IPS DF 6.9 (cell line): Measurements from ENCODE around the gene YAP1.
"Not testable (repeated sequence)": the region's sequence is repeated elsewhere in the genome, so short reads cannot be mapped to it uniquely, and the experiment has no call there.

Experiments used
- DNase-seq: peaks from one replicate; pipeline ENCODE4 v3.0.0-alpha.2; 2013; ENCODE audit warnings: low read depth, low spot score
- H3K27ac ChIP-seq: one replicate; pipeline ENCODE4 v1.5.1; 2013; ENCODE audit warnings: low read length, control low read depth
- H3K27me3 ChIP-seq: 2 replicates; pipeline ENCODE4 v1.6.1; 2013; ENCODE audit warnings: mild to moderate bottlenecking, low read length; ENCODE audit not compliant: control insufficient read depth, insufficient read depth
- H3K36me3 ChIP-seq: 2 replicates; pipeline ENCODE4 v1.6.1; 2013; ENCODE audit warnings: low read length; ENCODE audit not compliant: control insufficient read depth, insufficient read depth
- H3K4me1 ChIP-seq: 2 replicates; pipeline ENCODE4 v1.6.1; 2013; ENCODE audit warnings: low read length; ENCODE audit not compliant: control insufficient read depth, insufficient read depth
- H3K4me3 ChIP-seq: 2 replicates; pipeline ENCODE4 v1.5.1; 2013; ENCODE audit warnings: mild to moderate bottlenecking, low read length
- H3K9me3 ChIP-seq: 2 replicates; pipeline ENCODE4 v1.6.1; 2013; ENCODE audit warnings: low read length, inconsistent platforms; ENCODE audit not compliant: control insufficient read depth, insufficient read depth
- WGBS: extraction: QIAGEN DNeasy Blood & Tissue Kit; methylation state at CpG from one replicate; pipeline ENCODE4 v1.1.7; 2013; ENCODE audit warnings: mixed read lengths, missing lambda C conversion rate; ENCODE audit not compliant: insufficient read length, insufficient coverage; 5-methylcytosine and 5-hydroxymethylcytosine counted together

The YAP1 gene

DNA sequence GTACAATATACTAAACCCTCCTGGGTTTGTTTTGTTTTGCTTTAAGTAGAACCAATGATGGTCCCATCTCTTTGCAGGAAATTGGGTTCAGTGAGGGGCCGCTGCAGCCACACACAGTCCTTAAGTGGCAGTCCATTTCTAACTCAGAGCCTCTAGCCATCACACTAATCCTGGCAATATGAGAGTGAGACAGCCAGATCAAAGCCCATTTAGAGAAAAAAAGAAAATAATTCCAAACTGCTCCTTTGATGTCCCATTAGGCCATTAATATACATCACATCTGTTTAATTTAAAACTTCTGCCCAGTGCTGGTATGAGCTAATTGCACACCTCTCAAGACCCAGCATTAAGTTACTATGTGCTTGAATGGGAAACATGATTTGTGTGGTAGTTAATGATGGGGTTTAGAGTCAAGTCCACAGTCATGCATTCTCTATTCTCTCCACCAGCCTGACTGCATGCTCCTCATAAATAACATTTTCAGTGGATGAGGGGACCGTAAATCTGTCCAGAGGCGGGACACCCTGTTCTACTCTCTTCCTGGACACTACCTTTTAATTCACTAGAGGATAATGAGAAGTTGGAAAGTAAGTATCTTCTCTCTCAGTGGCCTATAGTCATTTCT lies 153.2 kb downstream of the YAP1 start:
- Histone ChIP-seq H3K4me3 (no peak overlapping the region), H3K36me3 (no peaks in the 10 kb centered on the region), H3K9me3 (no peaks in the 10 kb centered on the region), H3K27ac (no peak overlapping the region), H3K27me3 (no peaks in the 10 kb centered on the region), H3K4me1 (peaks cover 1% of the 10 kb centered on the region; the same call in 1 of the 2 replicates)
- no peak for DNase-seq
- WGBS = no CpG with 5 or more reads among the region's 3 CpGs

DNA sequence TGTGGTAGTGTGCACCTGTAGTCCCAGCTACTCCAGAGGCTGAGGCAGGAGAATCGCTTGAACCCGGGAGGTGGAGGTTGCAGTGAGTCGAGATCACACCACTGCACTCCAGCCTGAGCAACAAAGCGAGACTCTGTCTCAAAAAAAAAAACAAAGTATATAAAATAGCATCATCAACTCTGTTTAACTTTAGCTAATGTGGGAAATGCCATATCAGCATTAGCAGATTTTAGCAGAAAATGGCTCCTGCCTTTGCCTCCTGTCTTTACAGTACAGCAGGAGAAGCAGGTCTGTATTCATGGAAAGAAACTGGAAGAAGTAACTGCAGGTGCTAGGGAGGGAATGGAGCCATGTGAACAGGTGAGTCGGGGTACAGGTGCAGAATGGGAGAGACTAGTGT lies 154.5 kb downstream of the YAP1 start:
- WGBS = no CpG with 5 or more reads among the region's 5 CpGs
- not testable (repeated sequence) for H3K9me3 ChIP-seq, H3K4me3 ChIP-seq, H3K27ac ChIP-seq, H3K27me3 ChIP-seq, H3K36me3 ChIP-seq, DNase-seq, H3K4me1 ChIP-seq

- Histone ChIP-seq H3K36me3 (no peaks in the 10 kb centered on the region; the same call in 1 of the 2 replicates), H3K27ac (no peak overlapping the region), H3K27me3 (no peaks in the 10 kb centered on the region), H3K4me3 (no peak overlapping the region), H3K9me3 (no peaks in the 10 kb centered on the region), H3K4me1 (peaks cover 1% of the 10 kb centered on the region; the same call in 1 of the 2 replicates)
- no CpG with 5 or more reads among the region's 1 CpG for WGBS
- DNase-seq = no peak
Measured at GRCh38 chr11:102266099-102266498, 155.9 kb downstream of the YAP1 start.

DNA sequence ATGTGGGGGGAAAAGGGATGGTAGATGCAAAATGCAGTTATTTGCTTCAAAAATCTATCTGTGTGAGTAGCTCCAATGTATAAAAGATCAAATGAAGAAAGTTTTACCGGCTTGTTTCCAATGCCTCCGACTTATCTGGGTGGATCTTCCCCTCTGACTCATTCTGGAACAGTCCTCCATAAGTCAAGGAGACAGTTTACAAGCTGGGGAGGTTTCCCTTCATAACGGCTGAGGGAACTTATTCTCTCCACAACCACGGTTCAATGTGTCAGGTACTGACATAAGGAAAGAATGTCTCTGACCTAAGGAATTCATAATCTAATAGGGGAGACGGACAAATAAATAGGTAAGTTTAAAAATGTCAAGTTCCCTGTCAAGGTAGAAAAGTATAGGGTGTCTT lies 157.4 kb downstream of the YAP1 start:
- DNase-seq = no peak
- whole genome bisulfite sequencing = no CpG with 5 or more reads among the region's 5 CpGs

DNA sequence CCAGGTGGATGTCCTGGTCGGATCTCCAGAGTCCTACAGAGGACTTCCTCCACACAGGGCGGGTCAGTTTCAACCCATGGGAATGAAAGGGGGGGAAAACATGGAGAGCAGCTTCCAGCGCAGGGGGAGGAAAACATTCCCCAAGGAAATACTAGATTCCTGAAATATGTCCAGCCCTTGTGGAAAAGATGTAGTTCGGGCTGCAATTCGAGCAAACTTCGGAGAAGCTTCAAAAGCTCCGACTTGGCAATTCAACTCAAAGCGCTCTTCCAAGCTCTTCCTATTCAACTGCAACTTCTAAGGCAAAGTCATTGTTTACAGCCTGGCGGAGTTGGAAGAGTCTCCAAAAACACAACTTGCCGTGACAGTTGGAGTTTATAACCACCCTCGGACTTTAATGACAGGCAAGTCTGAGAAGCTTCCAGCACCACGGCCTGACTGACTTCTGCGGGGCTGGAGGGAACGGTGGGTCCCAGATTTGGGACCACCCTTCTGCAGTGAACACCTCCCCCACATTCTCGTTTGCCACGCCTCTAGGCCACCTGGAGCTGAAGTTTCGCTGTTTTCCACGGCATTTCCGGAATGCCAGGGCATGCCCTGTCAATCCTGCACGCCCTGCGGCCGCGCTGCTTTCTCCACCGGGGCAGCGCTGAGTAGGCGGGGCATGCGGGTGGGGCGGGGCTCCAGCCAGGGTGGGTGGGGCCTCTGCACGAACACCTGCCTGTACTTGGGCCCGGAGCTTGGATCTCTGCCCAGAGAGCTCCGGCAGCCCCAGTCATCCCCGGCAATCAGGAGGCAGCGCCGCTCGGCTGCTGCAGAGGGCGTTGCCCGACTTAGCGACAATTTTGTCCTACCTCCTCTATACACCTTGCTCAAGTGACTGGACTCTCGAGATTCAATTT lies 158.1 kb downstream of the YAP1 start:
- WGBS = no CpG with 5 or more reads among the region's 39 CpGs
- Histone ChIP-seq H3K9me3 (no peaks in the 10 kb centered on the region), H3K27ac (no peak overlapping the region), H3K4me1 (peaks cover 1% of the 10 kb centered on the region; the same call in 1 of the 2 replicates), H3K4me3 (peak overlapping the region; percentile 29; the same call in 1 of the 2 replicates), H3K36me3 (no peaks in the 10 kb centered on the region; the same call in 1 of the 2 replicates), H3K27me3 (no peaks in the 10 kb centered on the region)
- peak; percentile 81 for DNase-seq

More for the DNA sequence above, 157.4 kb downstream of the YAP1 start:
- no peak overlapping the region for H3K4me3 ChIP-seq
- H3K36me3 ChIP-seq = no peaks in the 10 kb centered on the region; the same call in 1 of the 2 replicates
- no peaks in the 10 kb centered on the region for H3K9me3 ChIP-seq
- H3K27me3 ChIP-seq = no peaks in the 10 kb centered on the region
- peaks cover 1% of the 10 kb centered on the region; the same call in 1 of the 2 replicates for H3K4me1 ChIP-seq
- H3K27ac ChIP-seq = no peak overlapping the region

GRCh38 chr11:102268985-102269470 lies 158.8 kb downstream of the YAP1 start:
- WGBS = no CpG with 5 or more reads among the region's 6 CpGs
- Histone ChIP-seq H3K4me1 (peaks cover 1% of the 10 kb centered on the region; the same call in 1 of the 2 replicates), H3K27ac (no peak overlapping the region), H3K9me3 (no peaks in the 10 kb centered on the region), H3K27me3 (no peaks in the 10 kb centered on the region), H3K36me3 (no peaks in the 10 kb centered on the region; the same call in 1 of the 2 replicates), H3K4me3 (no peak overlapping the region; the same call in 1 of the 2 replicates)
- no peak for DNase-seq

DNA sequence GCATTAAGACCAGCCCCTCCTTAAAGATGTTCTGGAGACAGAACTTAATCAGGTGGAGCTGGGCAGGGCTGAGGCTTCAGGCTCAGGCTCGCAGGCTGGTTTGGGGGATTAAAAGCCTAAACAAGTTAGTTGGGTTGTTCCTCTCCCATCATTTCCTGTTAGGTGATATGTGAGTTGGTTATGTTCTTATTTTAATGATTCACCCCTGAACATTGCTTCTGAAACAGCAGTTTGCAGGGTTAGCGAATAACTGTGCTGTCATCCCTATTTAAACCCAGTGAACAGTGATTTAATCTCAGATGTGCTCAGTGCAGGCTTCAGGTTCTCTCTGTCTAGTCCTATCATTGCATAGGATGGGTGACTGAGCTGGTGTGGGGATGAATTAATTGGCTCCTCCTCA lies 159.7 kb downstream of the YAP1 start:
- H3K27me3 ChIP-seq = no peaks in the 10 kb centered on the region
- no peaks in the 10 kb centered on the region; the same call in 1 of the 2 replicates for H3K36me3 ChIP-seq
- H3K4me3 ChIP-seq = no peak overlapping the region
- no peaks in the 10 kb centered on the region for H3K9me3 ChIP-seq
- DNase-seq = no peak
- WGBS = no CpG with 5 or more reads among the region's 2 CpGs
- H3K27ac ChIP-seq = no peak overlapping the region
- peaks cover 1% of the 10 kb centered on the region; the same call in 1 of the 2 replicates for H3K4me1 ChIP-seq

GRCh38 chr11:102272047-102272824 lies 162.0 kb downstream of the YAP1 start:
- no peaks in the 10 kb centered on the region; the same call in 1 of the 2 replicates for H3K36me3 ChIP-seq
- no peak overlapping the region for H3K27ac ChIP-seq
- no peak overlapping the region for H3K4me3 ChIP-seq
- no peaks in the 10 kb centered on the region for H3K9me3 ChIP-seq
- WGBS = no CpG with 5 or more reads among the region's 10 CpGs
- DNase-seq = no peak
- peaks cover 1% of the 10 kb centered on the region; the same call in 1 of the 2 replicates for H3K4me1 ChIP-seq
- no peaks in the 10 kb centered on the region for H3K27me3 ChIP-seq

DNA sequence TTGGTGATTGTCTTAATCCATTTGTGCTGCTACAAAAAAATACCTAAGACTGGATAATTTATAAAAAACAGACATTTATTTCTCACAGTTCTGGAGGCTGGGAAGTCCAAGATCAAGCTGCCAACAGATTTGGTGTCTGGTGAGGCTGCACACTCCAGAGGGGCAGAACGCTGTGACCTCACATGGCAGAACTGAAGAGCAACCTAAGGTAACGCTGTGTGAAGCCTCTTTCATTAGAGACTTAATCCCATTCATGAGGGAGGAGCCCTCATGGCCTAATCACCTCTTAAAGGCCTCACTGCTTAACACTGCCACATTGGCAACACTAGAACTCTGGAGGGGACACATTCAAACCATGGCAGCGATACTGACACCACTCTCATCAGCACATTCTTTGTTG lies 164.4 kb downstream of the YAP1 start:
- Histone ChIP-seq H3K9me3 (no peaks in the 10 kb centered on the region), H3K27ac (no peak overlapping the region), H3K4me1 (no peaks in the 10 kb centered on the region; the same call in 1 of the 2 replicates), H3K36me3 (no peaks in the 10 kb centered on the region; the same call in 1 of the 2 replicates), H3K4me3 (no peak overlapping the region), H3K27me3 (no peaks in the 10 kb centered on the region)
- no CpG with 5 or more reads among the region's 3 CpGs for WGBS
- no peak for DNase-seq

- Histone ChIP-seq H3K9me3 (no peaks in the 10 kb centered on the region), H3K4me1 (no peaks in the 10 kb centered on the region), H3K4me3 (no peak overlapping the region), H3K27ac (no peak overlapping the region), H3K27me3 (no peaks in the 10 kb centered on the region), H3K36me3 (no peaks in the 10 kb centered on the region)
- DNase-seq = no peak
- WGBS = no CpG with 5 or more reads among the region's 4 CpGs
Measured at GRCh38 chr11:102276362-102276761, 166.1 kb downstream of the YAP1 start.
